Fibroblast of skin of back (primary cell): ENCODE data around the gene PCLAF.

Experiments
- DNase-seq: peaks from one replicate; pipeline ENCODE4 v3.0.0-alpha.2; 2013

PCLAF gene

DNA sequence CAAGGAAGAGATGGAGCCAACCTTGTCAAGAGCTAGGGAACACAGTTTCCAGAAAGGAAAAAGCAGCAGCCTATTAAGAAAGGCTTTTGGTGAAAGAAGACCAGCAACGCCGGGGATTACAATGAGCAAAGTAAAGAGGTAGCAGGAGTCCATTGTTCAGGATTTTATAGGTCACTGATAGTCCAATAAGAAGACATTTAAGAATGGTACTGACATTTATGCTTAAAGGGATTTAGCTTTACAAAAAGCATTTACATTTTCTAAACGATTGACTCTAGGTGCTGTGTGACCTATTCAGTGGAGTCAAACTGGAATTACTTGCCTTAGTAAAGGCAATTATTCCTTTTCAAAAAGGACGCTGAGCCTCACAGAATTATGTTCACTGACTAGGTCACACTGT is 66.0 kb downstream of the PCLAF start:
- DNase-seq: no peak

DNA sequence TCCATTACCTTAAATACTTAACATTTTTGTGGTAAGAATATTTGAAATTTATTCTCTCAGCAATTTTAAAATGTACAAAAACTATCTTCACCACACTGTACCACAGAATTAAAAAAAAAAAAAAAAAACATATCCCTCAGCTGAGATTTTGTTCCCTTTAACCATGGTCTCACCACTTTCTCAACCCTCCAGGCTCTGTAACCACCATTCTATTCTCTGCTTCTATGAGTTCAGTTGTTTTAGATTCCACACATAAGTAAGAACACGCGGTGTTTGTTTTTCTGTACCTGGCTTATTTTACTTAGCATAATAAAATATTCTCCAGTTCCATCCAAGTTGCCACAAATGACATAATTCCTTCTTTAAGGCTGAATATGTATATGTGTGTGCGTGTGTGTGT is 66.8 kb downstream of the PCLAF start:
- DNase-seq: peak; percentile 10
